A549 (cell line): ENCODE data around the gene NOSIP. TPM values are rescaled to one million over a fixed set of nuclear protein-coding genes. Genes with fewer than 3 reads are reported as not detected.

Experiments
- ATAC-seq, 2 experiments: fragments of 200-7000 bp in 1 of 2; fragments of >200 bp in 1 of 2; cut with Nextera tagmentation in 1 of 2; cut with Tn5 transposase in 1 of 2; 3 replicates each; pipeline versions ENCODE4 v1.8.0 to v1.9.1; 2018 to 2020; ENCODE audit warnings: mild to moderate bottlenecking in 1 of 2, moderate library complexity in 1 of 2
- CTCF ChIA-PET: fragments of 300-600 bp; sonication (Branson Sonifier 250); formaldehyde crosslinking; extraction: SDS; loops from one replicate; lab custom pipeline; 2021; ENCODE audit warnings: antibody characterized with exemption, inconsistent platforms; lab: Yijun Ruan, JAX
- POLR2A ChIA-PET: fragments of 350-600 bp; formaldehyde crosslinking; extraction: SDS; loops from one replicate; lab custom pipeline; 2021; ENCODE audit warnings: antibody characterized with exemption, inconsistent platforms; lab: Yijun Ruan, JAX
- DNase-seq, 2 experiments: peaks; one replicate each; pipeline versions ENCODE4 v3.0.0 to v3.0.0-alpha.2; 2011 to 2016; ENCODE audit warnings: low read depth in 1 of 2, low spot score in 1 of 2
- FAIRE-seq: peaks from 2 replicates; lab custom pipeline; 2011; peaks lifted over from hg19 to GRCh38; lab: Jason Lieb, UNC
- H3K27ac ChIP-seq, 2 experiments: fragments of >200 bp; sonication (Bioruptor Twin); formaldehyde crosslinking; 3 replicates each; pipeline ENCODE4 v1.5.1; 2016 to 2017
- H3K4me1 ChIP-seq: fragments of >200 bp; sonication (Bioruptor Twin); formaldehyde crosslinking; 3 replicates; pipeline ENCODE4 v1.6.1; 2016
- H3K4me2 ChIP-seq: fragments of >200 bp; sonication (Bioruptor Twin); formaldehyde crosslinking; 3 replicates; pipeline ENCODE4 v1.6.1; 2016
- H3K4me3 ChIP-seq: fragments of >200 bp; sonication (Bioruptor Twin); formaldehyde crosslinking; 3 replicates; pipeline ENCODE4 v1.5.1; 2016
- H3K9me3 ChIP-seq: fragments of >200 bp; sonication (Bioruptor Twin); formaldehyde crosslinking; 3 replicates; pipeline ENCODE4 v1.6.1; 2016
- BHLHE40 ChIP-seq: IDR thresholded peaks from 2 replicates; pipeline ENCODE4 v1.6.1; 2012; ENCODE audit warnings: low read depth, low read length, inconsistent platforms
- CEBPB ChIP-seq, 2 experiments: fragments of >200 bp in 1 of 2; sonication (Bioruptor Twin) in 1 of 2; formaldehyde crosslinking in 1 of 2; IDR thresholded peaks; 2 replicates each; pipeline ENCODE4 v1.6.1; 2012 to 2016
- CHD4 ChIP-seq: fragments of 200-600 bp; sonication (generic); IDR thresholded peaks from 2 replicates; pipeline ENCODE4 v1.6.1; 2016; ENCODE audit warnings: antibody characterized with exemption, mild to moderate bottlenecking, borderline replicate concordance
- E2F6 ChIP-seq: IDR thresholded peaks from 2 replicates; pipeline ENCODE4 v1.6.1; 2012; ENCODE audit warnings: low read depth, borderline replicate concordance
- EHF ChIP-seq: fragments of 250-450 bp; sonication (Bioruptor Pico); IDR thresholded peaks from 2 replicates; pipeline ENCODE4 v1.5.0; 2020; ENCODE audit warnings: mild to moderate bottlenecking
- EP300 ChIP-seq, 2 experiments: fragments of >200 bp; sonication (Bioruptor Twin); formaldehyde crosslinking; IDR thresholded peaks; 2 replicates in 1 of 2; 3 replicates in 1 of 2; pipeline ENCODE4 v1.6.1; 2016 to 2017
- ESRRA ChIP-seq: fragments of 150-350 bp; IDR thresholded peaks from 2 replicates; pipeline ENCODE4 v1.6.1; 2014; ENCODE audit warnings: mild to moderate bottlenecking, low read length, borderline replicate concordance
- FOSL2 ChIP-seq, 2 experiments: fragments of 450-650 bp in 1 of 2; fragments of >200 bp in 1 of 2; sonication (Bioruptor Twin) in 1 of 2; formaldehyde crosslinking; IDR thresholded peaks; 2 replicates each; pipeline versions ENCODE4 v1.5.0 to v1.6.1; 2016 to 2020; ENCODE audit warnings: mild to moderate bottlenecking in 1 of 2, moderate library complexity in 1 of 2
- FOXS1 ChIP-seq: fragments of 250-450 bp; sonication (Bioruptor Pico); IDR thresholded peaks from 2 replicates; pipeline ENCODE4 v1.5.0; 2020; ENCODE audit warnings: mild to moderate bottlenecking, moderate library complexity
- HDAC2 ChIP-seq: fragments of 200-600 bp; sonication (generic); IDR thresholded peaks from 2 replicates; pipeline ENCODE4 v1.6.1; 2016
- HOXA7 ChIP-seq: fragments of 250-450 bp; sonication (Bioruptor Pico); IDR thresholded peaks from 2 replicates; pipeline ENCODE4 v1.5.0; 2020; ENCODE audit warnings: mild to moderate bottlenecking, moderate library complexity
- HOXB13 ChIP-seq: fragments of 250-450 bp; sonication (Bioruptor Pico); IDR thresholded peaks from 2 replicates; pipeline ENCODE4 v1.5.0; 2020; ENCODE audit warnings: low read depth, mild to moderate bottlenecking, moderate library complexity
- HOXB5 ChIP-seq: fragments of 250-450 bp; sonication (Bioruptor Pico); IDR thresholded peaks from 2 replicates; pipeline ENCODE4 v1.5.0; 2020; ENCODE audit warnings: mild to moderate bottlenecking, moderate library complexity
- JUNB ChIP-seq: fragments of >200 bp; sonication (Bioruptor Twin); formaldehyde crosslinking; IDR thresholded peaks from 2 replicates; pipeline ENCODE4 v1.6.1; 2016
- KDM1A ChIP-seq: fragments of 200-600 bp; sonication (generic); IDR thresholded peaks from 2 replicates; pipeline ENCODE4 v1.6.1; 2016; ENCODE audit warnings: low read depth, mild to moderate bottlenecking
- KDM5A ChIP-seq: fragments of 200-600 bp; sonication (generic); IDR thresholded peaks from 2 replicates; pipeline ENCODE4 v1.6.1; 2016; ENCODE audit warnings: antibody characterized with exemption, mild to moderate bottlenecking
- MAFK ChIP-seq: fragments of 450-650 bp; IDR thresholded peaks from 2 replicates; pipeline ENCODE4 v1.6.1; 2014; ENCODE audit not compliant: partially characterized antibody
- MAZ ChIP-seq: fragments of 150-350 bp; IDR thresholded peaks from 2 replicates; pipeline ENCODE4 v1.6.1; 2014; ENCODE audit warnings: antibody characterized with exemption, low read depth, low read length, borderline replicate concordance
- NFE2L2 ChIP-seq: fragments of 150-350 bp; conservative IDR thresholded peaks from 2 replicates; pipeline ENCODE4 v1.6.1; 2014; ENCODE audit warnings: low read length
- NPAS2 ChIP-seq: fragments of 250-450 bp; sonication (Bioruptor Pico); IDR thresholded peaks from 2 replicates; pipeline ENCODE4 v1.8.0; 2022; ENCODE audit warnings: mild to moderate bottlenecking, moderate library complexity, borderline replicate concordance
- NR3C1 ChIP-seq: fragments of >200 bp; sonication (Bioruptor Twin); formaldehyde crosslinking; IDR thresholded peaks from 3 replicates; pipeline ENCODE4 v1.6.1; 2017
- PHF8 ChIP-seq: fragments of 200-600 bp; sonication (generic); IDR thresholded peaks from 2 replicates; pipeline ENCODE4 v1.6.1; 2016; ENCODE audit warnings: low read depth, mild to moderate bottlenecking, antibody characterized with exemption, moderate library complexity, borderline replicate concordance
- POLR2AphosphoS2 ChIP-seq: conservative IDR thresholded peaks from 2 replicates; pipeline ENCODE4 v1.6.1; 2012; ENCODE audit warnings: low read length, improper control_type of control experiment, inconsistent platforms
- RCOR1 ChIP-seq: fragments of 150-350 bp; IDR thresholded peaks from 2 replicates; pipeline ENCODE4 v1.6.1; 2014; ENCODE audit warnings: antibody characterized with exemption, low read length, low read depth
- RFX5 ChIP-seq: fragments of 450-650 bp; IDR thresholded peaks from 2 replicates; pipeline ENCODE4 v1.7.1; 2014; ENCODE audit warnings: antibody characterized with exemption, mild to moderate bottlenecking, moderate library complexity
- SMC3 ChIP-seq: fragments of >200 bp; sonication (Bioruptor Twin); formaldehyde crosslinking; IDR thresholded peaks from 3 replicates; pipeline ENCODE4 v1.6.1; 2018; ENCODE audit warnings: inconsistent platforms
- TP53 ChIP-seq: fragments of 250-450 bp; sonication (Bioruptor Pico); IDR thresholded peaks from 2 replicates; pipeline ENCODE4 v1.5.0; 2021; ENCODE audit warnings: mild to moderate bottlenecking, moderate library complexity
- ZC3H11A ChIP-seq: fragments of 450-650 bp; IDR thresholded peaks from 2 replicates; pipeline ENCODE4 v1.6.1; 2014; ENCODE audit warnings: antibody characterized with exemption, mild to moderate bottlenecking
- ZNF302 ChIP-seq: fragments of 250-450 bp; sonication (Bioruptor Pico); IDR thresholded peaks from 2 replicates; pipeline ENCODE4 v1.9.0; 2021; ENCODE audit warnings: inconsistent platforms, mild to moderate bottlenecking, moderate library complexity
- WGBS: methylation state at CpG from one replicate; pipeline ENCODE4 v1.1.6; 2017; ENCODE audit errors: missing lambda C conversion rate; 5-methylcytosine and 5-hydroxymethylcytosine counted together
- polyA plus RNA-seq, 4 experiments: library from polyadenylated mRNA; depleted of rRNA in 3 of 4; stranded (reverse); fragments of >200 nt; fragmentation: RNase III in 1 of 4; extraction: RNeasy Plus Mini Kit Qiagen cat#74134 plus additional on column Dnase treatment in 1 of 4; gene quantifications; 2 replicates in 3 of 4; 3 replicates in 1 of 4; pipeline ENCODE4 v1.2.3, GENCODE V29; 2011 to 2017
- TF ChIP-seq, protein P1 (sequence below): fragments of 250-450 bp; sonication (Bioruptor Pico); IDR thresholded peaks from 2 replicates; pipeline ENCODE4 v1.5.0; 2020; ENCODE audit warnings: low read depth, mild to moderate bottlenecking, moderate library complexity

The NOSIP gene
- polyA plus RNA-seq, 2 of the 4 experiments (the other 2 are of a cell fraction), result 49.0 to 101 TPM

GRCh38 chr19:49613374-49613773 lies 33.0 kb upstream of the NOSIP start (continued):
- TF ChIP-seq NPAS2 (CRISPR knock-in tag), result no peak

GRCh38 chr19:49609499-49610092 lies 29.2 kb upstream of the NOSIP start:
- POLR2A ChIA-PET, result interaction anchor here (0.7 kb wide), 1 partner anchor 54 kb away, joined by 6 read pairs; no protein-coding TSS in a partner anchor
- 97% methylated on average over 12 of the region's 12 CpGs for WGBS
- no peaks in the 10 kb centered on the region for H3K9me3 ChIP-seq
- peaks cover 28% of the 10 kb centered on the region for H3K4me1 ChIP-seq
- ATAC-seq (no peak), FAIRE-seq (no peak)
- no peak overlapping the region for H3K27ac ChIP-seq
- H3K4me3 ChIP-seq, result no peak overlapping the region
- TF ChIP-seq BHLHE40 (no peak), CEBPB (IDR thresholded peaks at IDR 0.05) (no peak), NFE2L2 (no peak), HDAC2 (no peak), MAFK (no peak), HOXB5 (CRISPR knock-in tag) (no peak), FOSL2 (IDR thresholded peaks at IDR 0.05) (no peak), FOSL2 (CRISPR knock-in tag; IDR thresholded peaks at IDR 0.05) (no peak), JUNB (no peak), PHF8 (no peak), FOXS1 (CRISPR knock-in tag) (no peak), ESRRA (no peak), NR3C1 (no peak), KDM1A (no peak), RCOR1 (no peak), POLR2AphosphoS2 (no peak)
- TF ChIP-seq, protein P1, sequence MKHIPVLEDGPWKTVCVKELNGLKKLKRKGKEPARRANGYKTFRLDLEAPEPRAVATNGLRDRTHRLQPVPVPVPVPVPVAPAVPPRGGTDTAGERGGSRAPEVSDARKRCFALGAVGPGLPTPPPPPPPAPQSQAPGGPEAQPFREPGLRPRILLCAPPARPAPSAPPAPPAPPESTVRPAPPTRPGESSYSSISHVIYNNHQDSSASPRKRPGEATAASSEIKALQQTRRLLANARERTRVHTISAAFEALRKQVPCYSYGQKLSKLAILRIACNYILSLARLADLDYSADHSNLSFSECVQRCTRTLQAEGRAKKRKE (CRISPR knock-in tag), result no peak
- TF ChIP-seq, all 56 proteins: peak for 0
- DNase-seq, result no peak
- no peak overlapping the region for H3K4me2 ChIP-seq
- CTCF ChIA-PET, result interaction anchor here (0.7 to 2.2 kb wide), 8 partner anchors 11 to 63 kb away, joined by 3 to 11 read pairs (median 4); no protein-coding TSS in a partner anchor

DNA sequence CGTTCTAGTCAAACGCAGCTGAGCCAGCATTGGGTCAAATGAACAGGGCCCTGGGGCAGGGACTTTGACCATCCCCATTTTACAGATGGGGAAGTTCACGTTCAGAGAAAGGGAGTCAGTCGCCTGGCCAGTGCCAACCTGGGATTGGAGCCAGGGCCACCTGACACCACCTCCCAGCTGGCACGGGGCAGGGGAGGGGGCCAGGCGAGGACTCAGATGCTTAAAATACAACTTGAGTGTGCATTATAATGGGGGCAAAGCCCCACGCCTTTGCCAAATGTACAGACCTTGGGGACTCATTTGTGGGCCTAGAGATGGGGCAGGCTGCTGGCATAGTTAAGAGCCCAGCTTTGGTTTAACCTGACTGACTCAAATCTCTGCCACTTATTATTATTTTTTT lies 25.2 kb upstream of the NOSIP start:
- FAIRE-seq, result no peak
- ChIA-PET CTCF (no interaction called here), POLR2A (no interaction called here)
- TF ChIP-seq E2F6, result no peak
- TF ChIP-seq CHD4, result no peak
- no peak for TF ChIP-seq CEBPB (IDR thresholded peaks at IDR 0.05)
- no peak for TF ChIP-seq ZC3H11A
- TF ChIP-seq JUNB, result no peak
- TF ChIP-seq RFX5, result no peak
- TF ChIP-seq TP53 (CRISPR knock-in tag), result no peak
- TF ChIP-seq MAZ, result no peak
- TF ChIP-seq SMC3, result no peak
- no peak for TF ChIP-seq EHF (CRISPR knock-in tag)
- TF ChIP-seq HOXB13 (CRISPR knock-in tag), result no peak
- TF ChIP-seq EP300 (IDR thresholded peaks at IDR 0.05), result no peak
- TF ChIP-seq HOXA7 (CRISPR knock-in tag), result no peak
- no peak for TF ChIP-seq ZNF302
- TF ChIP-seq KDM5A, result no peak
- H3K4me3 ChIP-seq, result no peak overlapping the region
- 74% methylated on average over 7 of the region's 7 CpGs for WGBS
- no peak overlapping the region for H3K27ac ChIP-seq
- ATAC-seq, result no peak
- no peak overlapping the region for H3K4me2 ChIP-seq
- no peaks in the 10 kb centered on the region for H3K4me1 ChIP-seq
- no peak for DNase-seq
- H3K9me3 ChIP-seq, result no peaks in the 10 kb centered on the region
